Measurements from ENCODE around the gene SMOC2.

Gene SMOC2, protein sequence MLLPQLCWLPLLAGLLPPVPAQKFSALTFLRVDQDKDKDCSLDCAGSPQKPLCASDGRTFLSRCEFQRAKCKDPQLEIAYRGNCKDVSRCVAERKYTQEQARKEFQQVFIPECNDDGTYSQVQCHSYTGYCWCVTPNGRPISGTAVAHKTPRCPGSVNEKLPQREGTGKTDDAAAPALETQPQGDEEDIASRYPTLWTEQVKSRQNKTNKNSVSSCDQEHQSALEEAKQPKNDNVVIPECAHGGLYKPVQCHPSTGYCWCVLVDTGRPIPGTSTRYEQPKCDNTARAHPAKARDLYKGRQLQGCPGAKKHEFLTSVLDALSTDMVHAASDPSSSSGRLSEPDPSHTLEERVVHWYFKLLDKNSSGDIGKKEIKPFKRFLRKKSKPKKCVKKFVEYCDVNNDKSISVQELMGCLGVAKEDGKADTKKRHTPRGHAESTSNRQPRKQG

DNA sequence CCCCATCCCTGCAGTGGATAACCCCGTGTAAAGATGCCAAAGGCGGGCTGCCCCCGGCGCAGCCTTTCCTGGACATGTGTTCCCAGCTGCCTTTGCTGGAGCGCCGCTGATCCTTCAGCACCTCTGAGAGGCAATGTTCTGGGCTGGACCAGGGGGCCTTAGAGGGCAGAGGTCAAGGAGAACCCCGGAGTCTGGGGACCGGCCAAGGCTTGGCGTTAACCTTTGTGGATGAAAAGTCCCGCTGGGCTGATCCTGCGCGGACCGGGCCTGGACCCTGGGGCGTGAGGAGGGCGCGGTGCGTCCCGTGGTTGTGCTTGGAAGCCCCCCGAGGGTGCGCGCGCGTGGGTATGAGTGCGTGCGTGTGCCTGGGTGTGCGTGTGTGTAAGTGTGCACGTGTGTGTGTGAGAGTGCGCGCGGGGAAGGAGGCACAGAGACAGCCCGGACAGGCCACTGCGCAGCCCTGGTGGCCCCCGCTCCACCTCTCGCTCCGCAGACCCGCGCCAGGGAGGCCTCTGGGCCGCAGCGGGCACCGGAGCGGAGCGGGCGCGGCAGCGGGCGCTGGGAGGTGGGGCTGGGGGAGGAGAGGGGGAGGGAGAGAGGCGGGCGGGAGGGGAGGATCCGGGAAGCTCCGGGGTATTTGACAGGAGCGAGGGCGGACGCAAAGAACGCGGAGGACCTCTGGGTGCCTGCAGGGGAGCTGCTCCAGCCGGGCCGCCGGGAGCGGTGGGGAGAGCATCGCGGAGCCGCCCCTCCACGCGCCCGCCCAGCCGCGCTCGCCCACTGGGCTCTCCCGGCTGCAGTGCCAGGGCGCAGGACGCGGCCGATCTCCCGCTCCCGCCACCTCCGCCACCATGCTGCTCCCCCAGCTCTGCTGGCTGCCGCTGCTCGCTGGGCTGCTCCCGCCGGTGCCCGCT, at the start of gene SMOC2:
Gene SMOC2 (plus strand): TSS at position 665 of the 914 bp plus-strand sequence. CDS start 187 bp downstream, at position 852.
- DNase-seq = no peak

DNA sequence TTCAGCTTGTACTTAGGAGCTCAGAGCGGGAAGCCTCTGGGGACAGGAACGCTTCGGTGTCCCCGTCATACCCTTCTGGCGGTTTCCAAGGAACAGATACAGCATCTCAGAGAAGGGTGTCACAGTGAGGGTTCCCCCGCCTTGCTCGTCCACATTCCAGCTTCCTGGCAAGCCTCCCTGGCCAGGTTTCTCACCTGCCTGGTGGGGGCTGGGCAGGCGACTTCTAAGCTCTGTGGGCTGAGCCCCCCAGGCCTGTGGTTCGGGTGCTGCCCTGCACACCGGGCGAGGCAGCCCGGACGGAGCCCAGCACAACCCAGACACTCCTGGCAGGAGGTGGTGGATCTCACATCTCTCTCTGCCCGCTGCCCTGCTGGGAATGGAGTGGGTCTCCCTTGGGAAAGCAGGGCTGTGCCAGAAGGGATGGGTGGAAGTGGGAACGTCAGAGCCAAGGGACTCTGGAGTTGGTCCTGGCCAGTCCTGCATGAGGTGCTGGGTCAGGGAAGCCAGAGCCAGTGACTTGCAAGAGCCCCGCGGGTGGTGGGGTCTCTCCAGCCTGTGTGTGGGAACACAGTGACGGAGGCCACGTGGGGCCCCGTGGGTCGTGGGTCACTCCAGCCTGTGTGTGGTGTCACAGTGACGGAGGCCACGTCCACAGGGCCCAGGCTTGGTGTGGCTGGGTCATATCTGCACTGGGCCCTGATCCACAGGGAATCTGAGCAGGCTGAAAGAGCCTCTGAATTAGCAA, 47.7 kb upstream of the SMOC2 start:
- no peak for DNase-seq

DNA sequence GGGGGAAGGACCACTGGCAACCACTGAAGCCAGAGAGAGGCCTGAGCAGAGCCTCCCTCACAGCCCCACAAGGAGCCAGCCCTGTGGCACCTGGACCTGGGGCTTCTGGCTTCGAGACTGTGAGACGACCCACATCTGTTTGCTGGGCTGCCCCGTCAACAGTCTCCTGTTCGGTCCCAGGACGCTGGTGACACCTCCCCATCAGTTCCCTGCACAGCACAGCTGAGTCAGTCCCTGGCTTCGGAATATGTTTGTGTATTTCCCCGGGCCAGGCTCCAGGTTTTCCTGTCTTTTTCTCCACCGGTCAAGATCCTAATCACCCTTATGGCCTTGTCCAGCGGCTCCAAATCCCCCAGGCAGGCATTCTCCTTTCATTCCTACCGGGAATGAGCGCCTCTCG, 46.4 kb upstream of the SMOC2 start:
- no peak for DNase-seq

GRCh38 chr6:168395983-168396382, 45.0 kb upstream of the SMOC2 start:
- DNase-seq = no peak

GRCh38 chr6:168396561-168396960, 44.4 kb upstream of the SMOC2 start:
- no peak for DNase-seq

DNA sequence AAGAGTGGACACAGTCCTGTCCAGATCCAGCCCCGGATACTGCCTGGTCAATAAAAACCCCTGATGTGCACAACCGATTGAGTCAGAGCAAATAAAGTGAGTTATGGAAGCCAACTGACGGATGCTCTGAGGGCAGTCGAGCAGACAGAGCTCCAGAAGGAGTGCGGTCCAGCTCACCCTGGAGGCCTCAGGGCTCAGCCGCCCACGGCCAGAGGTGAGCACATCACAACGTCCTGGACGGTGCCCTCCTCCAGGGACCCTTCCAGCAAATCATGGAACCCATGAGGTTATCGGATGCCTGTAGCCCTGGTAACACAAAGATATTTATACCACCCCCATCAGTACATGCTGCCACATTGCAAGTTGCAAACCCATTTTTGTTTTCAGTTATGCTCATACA, 44.0 kb upstream of the SMOC2 start:
- DNase-seq = no peak

GRCh38 chr6:168400037-168400436, 40.9 kb upstream of the SMOC2 start:
- DNase-seq = no peak

GRCh38 chr6:168403370-168404005, 37.5 kb upstream of the SMOC2 start:
- DNase-seq = no peak

DNA sequence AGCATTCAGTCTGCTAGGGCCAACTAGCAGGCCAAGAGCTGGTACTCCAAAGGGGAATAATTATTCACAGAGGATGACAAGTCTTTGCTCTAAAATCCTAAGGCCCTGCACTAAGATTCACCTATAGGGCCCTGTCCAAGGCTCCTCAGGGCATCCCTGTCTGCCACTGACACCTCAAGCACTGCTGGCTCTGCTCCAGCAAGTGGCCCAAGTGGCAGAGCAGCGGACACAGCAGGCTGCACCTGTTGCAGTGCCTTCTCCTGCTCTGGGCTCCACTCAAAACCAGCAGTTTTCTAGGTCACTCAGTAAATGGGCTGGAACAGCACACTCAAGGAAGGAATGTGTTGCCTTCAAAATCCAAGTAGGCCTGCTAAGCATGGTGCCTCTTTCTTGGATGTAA, 36.4 kb upstream of the SMOC2 start:
- no peak for DNase-seq

- DNase-seq = no peak
Measured at GRCh38 chr6:168407842-168408241, 33.1 kb upstream of the SMOC2 start.

DNA sequence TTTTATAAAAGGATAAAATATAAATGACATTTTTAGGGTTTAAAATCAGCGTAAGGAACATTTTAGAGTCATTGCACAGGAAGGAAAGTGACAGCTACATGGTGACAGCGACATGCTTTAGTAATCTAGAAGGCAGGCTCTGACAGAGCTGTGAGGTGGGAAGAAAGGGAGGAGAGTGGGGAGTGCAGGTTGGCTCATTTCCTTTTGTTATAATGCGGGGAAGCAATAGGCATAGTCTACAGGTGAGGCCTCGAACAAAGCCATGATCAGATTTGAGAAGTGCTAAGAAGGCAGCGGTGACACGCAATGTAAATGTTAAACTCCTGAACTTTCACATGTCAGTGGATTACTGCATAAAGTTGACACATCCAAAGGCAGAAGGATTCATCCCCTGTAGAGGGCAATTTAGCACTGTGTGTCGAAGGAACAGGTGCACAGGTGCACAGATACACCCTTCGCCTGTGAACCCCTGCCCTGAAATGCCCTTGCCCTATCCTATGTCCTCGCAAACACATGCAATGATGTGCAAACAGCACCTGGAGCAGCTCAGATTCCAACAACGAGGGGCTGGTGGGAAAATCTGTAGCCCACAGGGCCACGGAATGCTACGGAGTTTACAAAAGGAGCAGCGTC, 32.4 kb upstream of the SMOC2 start:
- DNase-seq = no peak

DNA sequence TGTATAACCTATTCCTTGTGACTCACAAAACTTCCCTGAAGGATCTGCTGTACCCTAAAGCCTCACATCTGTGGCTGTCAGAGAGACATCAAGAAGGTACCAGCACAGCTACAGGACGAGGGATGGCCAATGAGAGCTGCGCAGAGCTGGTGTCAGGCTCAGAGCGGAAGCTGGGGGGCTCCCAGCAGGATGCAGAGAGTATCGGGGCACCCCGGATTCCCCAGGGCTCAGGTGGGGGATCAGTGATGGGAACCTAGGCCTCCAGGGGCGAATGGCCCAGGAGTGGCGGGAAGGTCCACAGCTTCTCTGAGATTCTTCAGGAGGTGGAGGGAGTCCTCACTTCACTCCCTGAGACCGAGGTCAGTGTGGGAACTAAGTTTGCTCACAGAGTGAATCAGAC, 30.9 kb upstream of the SMOC2 start:
- DNase-seq = no peak

DNA sequence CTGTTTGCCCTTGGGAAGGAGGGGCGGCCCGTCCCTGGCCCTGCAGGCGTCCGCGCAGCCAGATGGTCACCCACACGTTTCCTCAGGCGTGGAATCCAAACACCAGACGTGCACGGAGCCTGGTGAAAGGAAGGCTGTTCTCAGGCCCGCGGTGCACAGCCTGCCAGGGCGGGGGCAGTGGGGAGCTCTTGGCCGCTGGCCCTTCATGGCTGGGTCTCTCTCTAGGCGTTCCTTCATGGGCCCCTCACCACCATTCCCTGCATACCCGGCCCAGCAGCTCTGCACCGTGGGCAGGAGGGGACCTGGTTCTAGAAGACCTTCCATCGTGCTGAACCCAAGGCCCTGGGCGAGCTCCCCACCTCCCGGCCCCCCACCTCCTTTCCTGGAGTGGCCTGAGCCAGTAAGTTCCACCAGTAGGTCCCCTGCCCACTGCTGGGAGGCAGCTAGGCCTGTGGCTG, 30.4 kb upstream of the SMOC2 start:
- no peak for DNase-seq

DNA sequence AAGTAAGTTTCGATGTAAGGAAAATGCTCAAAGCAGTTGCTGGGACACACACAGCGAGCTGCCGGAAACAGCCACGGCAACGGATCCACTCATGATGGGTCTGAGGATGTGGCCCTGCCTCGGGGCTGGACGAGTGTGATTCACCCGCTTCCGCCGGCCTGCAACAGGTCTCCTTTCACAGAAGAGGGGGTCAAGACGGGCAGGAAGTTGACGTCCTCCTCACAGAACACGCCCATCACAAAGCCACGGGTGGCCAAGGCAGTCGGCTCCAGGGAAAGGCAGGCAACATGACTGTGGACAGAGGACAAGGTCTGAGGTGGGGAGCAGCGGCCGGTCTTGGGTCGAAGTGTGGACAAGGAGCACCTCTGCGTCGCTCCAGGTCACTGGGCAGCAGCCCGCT, 29.9 kb upstream of the SMOC2 start:
- no peak for DNase-seq

GRCh38 chr6:168411793-168412192, 29.2 kb upstream of the SMOC2 start:
- DNase-seq = no peak

DNA sequence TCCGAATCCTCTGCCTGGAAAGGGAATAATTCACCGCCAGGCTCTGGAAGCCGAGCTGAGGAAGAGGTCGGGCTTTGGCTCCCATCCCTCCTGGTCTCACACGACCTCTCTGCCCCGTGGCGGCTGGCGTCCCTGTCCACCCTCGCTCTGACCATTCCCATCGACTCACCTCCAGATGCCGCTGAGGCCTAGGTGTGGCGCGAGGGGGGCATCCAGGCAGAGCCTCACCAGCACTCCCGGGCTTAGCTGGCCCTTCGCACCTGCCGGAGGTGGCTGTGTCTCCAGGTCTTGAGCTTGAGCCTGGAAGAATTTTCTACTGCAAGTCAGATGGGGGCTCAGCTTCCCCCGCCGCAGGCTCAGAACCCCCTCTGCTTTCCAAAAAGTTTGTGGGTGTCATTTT, 28.5 kb upstream of the SMOC2 start:
- DNase-seq = no peak

GRCh38 chr6:168413018-168413720, 27.8 kb upstream of the SMOC2 start:
- DNase-seq = no peak

DNA sequence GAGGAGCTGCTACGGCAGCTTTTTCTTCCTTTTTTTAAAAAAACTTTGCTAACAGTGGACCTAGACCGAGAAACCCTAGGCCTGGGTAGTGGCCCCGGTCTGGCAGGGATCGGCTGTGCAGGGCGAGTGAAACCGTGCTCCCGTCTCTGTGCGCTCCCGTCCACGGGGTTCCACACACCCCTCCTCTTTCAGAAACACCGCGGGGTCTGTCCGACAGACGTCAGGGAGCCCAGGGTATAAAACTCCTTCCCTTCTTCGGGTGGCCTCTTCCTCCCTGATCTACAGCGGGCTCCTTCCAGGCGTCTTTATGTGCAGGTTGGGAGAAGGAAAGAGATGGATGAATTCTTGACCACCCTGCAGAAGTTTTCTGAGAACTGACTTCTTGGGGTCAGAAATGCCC, 27.1 kb upstream of the SMOC2 start:
- DNase-seq = no peak

- DNase-seq = no peak
Measured at GRCh38 chr6:168414336-168415097, 26.5 kb upstream of the SMOC2 start.

Data from fibroblast of skin of right quadriceps (primary cell).